ENCODE data around the gene DAP3.

GRCh38 chr1:155645034-155645598 is 43.8 kb upstream of the DAP3 start:
- TF ChIP-seq CTCF (IDR thresholded peaks at IDR 0.05) = no peak
- TF ChIP-seq POLR2A (IDR thresholded peaks at IDR 0.05) = no peak
